Smooth muscle cell of bladder (primary cell): ENCODE data around the gene UCMA. TPM values are rescaled to one million over a fixed set of nuclear protein-coding genes. Genes with fewer than 3 reads are reported as not detected.

ENCODE experiments used
- total RNA-seq: library from RNA; depleted of rRNA; stranded (reverse); fragments of >200 nt; gene quantifications from 2 replicates; pipeline ENCODE4 v1.2.3, GENCODE V29; 2014

Gene UCMA, protein sequence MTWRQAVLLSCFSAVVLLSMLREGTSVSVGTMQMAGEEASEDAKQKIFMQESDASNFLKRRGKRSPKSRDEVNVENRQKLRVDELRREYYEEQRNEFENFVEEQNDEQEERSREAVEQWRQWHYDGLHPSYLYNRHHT
- not detected in 2 replicates for total RNA-seq

DNA sequence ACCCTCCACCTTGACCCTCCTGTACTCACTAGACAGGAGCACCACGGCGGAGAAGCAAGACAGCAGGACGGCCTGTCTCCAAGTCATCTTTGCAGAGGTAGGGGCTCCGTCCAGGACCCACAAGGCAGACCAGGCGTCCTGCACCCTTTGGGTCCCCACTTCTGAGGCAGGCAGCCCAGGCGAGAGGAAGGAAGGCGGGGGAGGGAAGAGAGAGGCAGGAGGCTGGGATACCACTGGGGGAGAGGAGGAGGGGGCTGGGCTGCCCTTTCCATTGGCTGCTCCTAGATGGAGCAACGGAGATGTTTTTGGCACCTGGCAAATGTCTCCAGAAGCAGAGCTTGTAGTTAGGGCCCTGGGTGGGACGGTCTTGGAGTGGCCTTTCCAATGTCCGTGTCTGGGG lies at the start of gene UCMA:
Gene UCMA, minus strand, starts transcription at position 203 of the 400 bp plus-strand sequence. Its CDS starts 116 bp downstream, at position 87.

Other genes with a start within 250 kb of the UCMA start
- 0.18 and 1.3 TPM in 2 replicates for gene CCDC3, start 232.7 kb downstream of the UCMA start, total RNA-seq
- 95.1 and 116 TPM in 2 replicates for gene OPTN, start 134.2 kb downstream of the UCMA start, total RNA-seq
- gene MCM10, start 72.8 kb downstream of the UCMA start, total RNA-seq = 1.00 and 1.2 TPM in 2 replicates
- gene PHYH, start 65.7 kb upstream of the UCMA start, total RNA-seq = 18.3 and 26.3 TPM in 2 replicates
- gene SEPHS1, start 113.9 kb upstream of the UCMA start, total RNA-seq = 24.6 and 27.4 TPM in 2 replicates